Body of pancreas (tissue), 4 donors: Measurements from ENCODE around the gene DDX43. TPM values are rescaled to one million over a fixed set of nuclear protein-coding genes. Genes with fewer than 3 reads are reported as not detected.

Experiments used
- ATAC-seq: fragments of 150-250 bp; one replicate; pipeline ENCODE4 v1.9.1; 2016
- DNase-seq, 4 donors: peaks; one replicate each; pipeline ENCODE4 v3.0.0-alpha.2; 2019
- H3K27ac ChIP-seq, 4 donors: fragments of 200-600 bp; sonication (generic); 1 replicate in 3 of 4; 2 replicates in 1 of 4; pipeline versions ENCODE4 v1.5.1 to v1.6.1; 2016 to 2019; ENCODE audit warnings: mild to moderate bottlenecking in 1 of 4, mixed read lengths in 1 of 4, moderate library complexity in 1 of 4
- H3K27me3 ChIP-seq, 2 donors: fragments of 200-600 bp; sonication (generic); one replicate each; pipeline ENCODE4 v1.6.0; 2016; ENCODE audit warnings: mild to moderate bottlenecking in 1 of 2
- H3K36me3 ChIP-seq, 2 donors: fragments of 200-600 bp; sonication (generic); replicated peaks in 1 of 2; 2 replicates each; pipeline ENCODE4 v1.5.1; 2016; ENCODE audit warnings: low read depth in 2 of 2; ENCODE audit not compliant: insufficient read depth in 1 of 2
- H3K4me1 ChIP-seq: fragments of 200-600 bp; sonication (generic); one replicate; pipeline ENCODE4 v1.6.0; 2016
- H3K4me3 ChIP-seq, 2 donors: fragments of 200-600 bp; sonication (generic); 1 replicate in 1 of 2; 2 replicates in 1 of 2; pipeline ENCODE4 v1.5.1; 2016 to 2019
- H3K9me3 ChIP-seq, 3 donors: fragments of 200-600 bp; sonication (generic); 1 replicate in 2 of 3; 2 replicates in 1 of 3; pipeline ENCODE4 v1.5.1; 2016
- CTCF ChIP-seq, 7 experiments: fragments of 450-650 bp in 4 of 7; fragments of 200-600 bp in 3 of 7; sonication (generic) in 3 of 7; IDR thresholded peaks; one replicate each; pipeline ENCODE4 v1.5.1; 2016 to 2019; ENCODE audit warnings: antibody characterized with exemption in 7 of 7
- POLR2A ChIP-seq, 3 donors: fragments of 450-650 bp; IDR thresholded peaks; one replicate each; pipeline ENCODE4 v1.6.1; 2016; ENCODE audit warnings: antibody characterized with exemption in 3 of 3, mild to moderate bottlenecking in 2 of 3
- WGBS, 2 donors: methylation state at CpG; one replicate each; pipeline ENCODE4 v1.1.5; 2017; 5-methylcytosine and 5-hydroxymethylcytosine counted together
- intact Hi-C: fragments of 100-400 bp; cut with DNase I; formaldehyde crosslinking; loops from one replicate; pipeline ENCODE4 v1.15.1; 2023
- total RNA-seq, 2 donors: library from RNA; depleted of rRNA; stranded (reverse); fragments of >200 nt; gene quantifications; one replicate each; pipeline ENCODE4 v1.1.0, GENCODE V29; 2016

DDX43 gene
- total RNA-seq, 2 donors from 2014 or later = 0.26 to 3.0 TPM

DNA sequence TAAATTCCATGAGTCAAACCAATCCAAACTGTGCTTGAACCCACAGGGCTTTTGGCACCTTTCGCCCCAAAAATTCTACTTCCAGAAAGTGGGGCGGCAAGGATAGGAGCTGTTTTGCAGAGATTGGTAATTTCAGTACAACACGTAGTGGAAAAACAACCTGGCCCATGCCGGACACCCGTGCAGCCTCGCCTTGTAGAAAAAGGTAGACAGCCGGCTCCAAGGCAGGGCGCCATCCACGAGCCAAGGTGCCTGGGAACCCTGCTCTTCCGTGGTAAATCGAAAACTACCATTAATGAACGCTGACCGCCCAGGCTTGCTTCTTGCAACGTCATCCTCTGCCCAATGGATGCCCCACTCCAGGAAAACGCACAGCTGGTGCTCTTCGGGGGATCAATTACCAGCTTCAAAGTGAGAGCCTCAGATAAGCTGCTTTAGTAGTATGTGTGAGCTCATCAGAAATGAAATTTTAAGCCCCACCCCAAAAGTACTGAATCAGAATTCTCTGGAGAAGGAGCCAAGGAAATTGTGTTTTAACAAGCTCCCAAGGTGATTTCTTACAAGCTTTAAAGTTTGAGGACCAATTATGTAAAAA, 26.8 kb upstream of the DDX43 start:
- no peaks in the 10 kb centered on the region for H3K27me3 ChIP-seq
- ATAC-seq (no peak), DNase-seq (no peak)
- no peak overlapping the region for H3K4me3 ChIP-seq
- H3K4me1 ChIP-seq = no peaks in the 10 kb centered on the region
- no peaks in the 10 kb centered on the region for H3K36me3 ChIP-seq
- 57 to 59% methylated on average over 16 of the region's 16 CpGs for WGBS, 2 donors
- peaks cover 0 to 6% (median 0%) of the 10 kb centered on the region in 3 donors for H3K9me3 ChIP-seq
- TF ChIP-seq POLR2A (IDR thresholded peaks at IDR 0.05) (no peak), CTCF (IDR thresholded peaks at IDR 0.05) (no peak)
- intact Hi-C loops = no loop called here
- no peak overlapping the region for H3K27ac ChIP-seq

DNA sequence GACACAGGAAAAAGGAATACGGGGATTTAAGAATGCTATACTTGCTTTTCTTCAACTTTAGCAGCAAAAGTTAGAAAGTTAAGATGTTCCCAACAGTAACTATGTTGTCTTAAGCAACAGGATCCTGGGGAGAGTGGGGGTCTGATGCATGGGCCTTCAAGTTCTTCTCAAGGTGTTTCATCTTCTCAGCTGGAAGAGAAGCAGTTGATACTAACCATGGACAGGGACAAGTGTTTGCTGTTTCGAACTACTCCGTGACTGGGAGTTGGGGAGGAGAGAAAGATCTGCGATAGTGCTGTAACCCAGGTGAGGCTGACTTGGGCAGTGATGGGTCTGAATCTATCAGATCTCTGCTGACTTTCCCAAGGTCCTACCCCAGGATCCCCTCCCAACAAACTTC, 26.0 kb upstream of the DDX43 start:
- intact Hi-C loops = no loop called here
- H3K27ac ChIP-seq = no peak overlapping the region
- ATAC-seq = no peak

DNA sequence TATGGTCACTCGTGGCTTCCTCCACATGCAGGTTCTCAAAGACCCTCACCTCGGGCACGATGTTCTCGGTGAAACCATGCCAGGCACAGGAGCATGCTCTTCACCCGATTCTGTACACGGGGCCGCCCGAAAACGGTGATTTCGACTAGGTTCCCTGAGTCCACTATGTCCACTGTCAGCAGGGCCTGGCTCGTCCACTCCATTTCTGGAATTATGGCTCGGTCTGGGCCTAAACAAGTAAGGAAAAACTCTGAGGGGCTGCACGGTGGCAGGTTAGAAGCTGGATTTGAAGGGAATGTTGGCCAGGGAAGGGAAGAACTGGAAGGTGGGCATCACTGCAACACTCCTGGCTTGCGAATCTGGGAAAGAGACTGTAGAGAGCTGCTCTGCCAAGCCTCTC, 25.5 kb upstream of the DDX43 start:
- 72 to 84% methylated on average over 7 to 14 of the region's 14 CpGs for WGBS, 2 donors
- Histone ChIP-seq H3K4me3 (no peak overlapping the region), H3K9me3 (peaks cover 0 to 6% (median 0%) of the 10 kb centered on the region in 3 donors), H3K4me1 (no peaks in the 10 kb centered on the region), H3K36me3 (no peaks in the 10 kb centered on the region), H3K27ac (no peak overlapping the region), H3K27me3 (no peaks in the 10 kb centered on the region)
- intact Hi-C loops = no loop called here
- TF ChIP-seq POLR2A (IDR thresholded peaks at IDR 0.05) = no peak
- TF ChIP-seq CTCF (IDR thresholded peaks at IDR 0.05) = no peak
- ATAC-seq (no peak), DNase-seq (no peak)

More for the DNA sequence above, 26.0 kb upstream of the DDX43 start:
- TF ChIP-seq POLR2A (IDR thresholded peaks at IDR 0.05) (no peak), CTCF (IDR thresholded peaks at IDR 0.05) (no peak)
- Histone ChIP-seq H3K36me3 (no peaks in the 10 kb centered on the region), H3K4me1 (no peaks in the 10 kb centered on the region), H3K27me3 (no peaks in the 10 kb centered on the region), H3K9me3 (peaks cover 0 to 6% (median 0%) of the 10 kb centered on the region in 3 donors), H3K4me3 (no peak overlapping the region)
- no peak for DNase-seq
- 77 to 85% methylated on average over 4 of the region's 4 CpGs for WGBS, 2 donors

- H3K4me3 ChIP-seq = no peak within 1 kb of the TSS
- H3K27ac ChIP-seq = no peak within 1 kb of the TSS
- TF ChIP-seq POLR2A (IDR thresholded peaks at IDR 0.05) (no peak), CTCF (IDR thresholded peaks at IDR 0.05) (no peak)
- H3K27me3 ChIP-seq = no peaks in the 10 kb centered on the region
- no peaks in the 10 kb centered on the region for H3K4me1 ChIP-seq
- DNase-seq (no peak), ATAC-seq (no peak)
- no peaks in the 10 kb centered on the region for H3K36me3 ChIP-seq
- intact Hi-C loops = no loop called here
- peaks cover 0 to 6% (median 0%) of the 10 kb centered on the region in 3 donors for H3K9me3 ChIP-seq
- 94% methylated on average over 16 to 33 of the region's 36 CpGs for WGBS, 2 donors
Observed at GRCh38 chr6:73369563-73369962, 25.1 kb upstream of the DDX43 start, which contains the start of gene OOEP. OOEP (minus strand) TSS chr6:73369897; CDS start chr6:73369792, 105 bp downstream.

DNA sequence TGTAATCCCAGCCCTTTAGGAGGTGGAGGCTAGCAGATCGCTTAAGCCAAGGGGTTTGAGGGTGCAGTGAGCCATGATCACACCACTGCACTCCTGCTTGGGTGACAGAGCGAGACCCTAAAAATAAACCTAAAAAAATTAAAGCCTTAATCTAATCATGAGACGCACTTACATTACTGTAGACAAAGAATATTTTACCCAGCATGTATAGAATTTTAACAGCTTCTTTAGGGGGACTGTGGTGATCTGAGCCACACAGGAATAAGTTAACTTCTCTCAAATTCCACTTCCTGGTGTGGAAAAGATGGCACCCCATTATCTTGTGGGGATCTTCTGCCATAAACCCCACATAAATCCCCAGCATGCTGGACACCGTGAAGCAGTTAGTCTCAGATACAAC, 22.6 kb upstream of the DDX43 start:
- ATAC-seq = no peak
- 89 to 96% methylated on average over 4 of the region's 4 CpGs for WGBS, 2 donors
- no peak for TF ChIP-seq POLR2A (IDR thresholded peaks at IDR 0.05)
- no peak for TF ChIP-seq CTCF (IDR thresholded peaks at IDR 0.05)
- Histone ChIP-seq H3K27ac (no peak overlapping the region), H3K4me1 (no peaks in the 10 kb centered on the region), H3K27me3 (no peaks in the 10 kb centered on the region), H3K9me3 (peaks cover 0 to 6% (median 0%) of the 10 kb centered on the region in 3 donors), H3K4me3 (no peak overlapping the region), H3K36me3 (no peaks in the 10 kb centered on the region)
- no peak for DNase-seq
- intact Hi-C loops = no loop called here
